Activated effector memory CD4-positive, alpha-beta T cell treated with anti-CD3 and anti-CD28 coated beads, Interleukin-2, amount 50 U/mL, for 16 hours (primary cell): ENCODE measurements around the gene CFAP100.

Source experiments
- DNase-seq: peaks from one replicate; pipeline ENCODE4 v3.0.0-alpha.2; 2020

CFAP100 gene

GRCh38 chr3:126394179-126394976, at the start of gene CFAP100:
Gene CFAP100 (plus strand): TSS chr3:126394909. CDS start chr3:126396001, 1,092 bp downstream.
- peak; percentile 31 for DNase-seq

- no peak for DNase-seq
These were observed 49.5 kb upstream of the CFAP100 start for GRCh38 chr3:126345231-126345630.

GRCh38 chr3:126345641-126346460, 48.9 kb upstream of the CFAP100 start:
- DNase-seq: peak; percentile 59

GRCh38 chr3:126346466-126346865, 48.2 kb upstream of the CFAP100 start:
- DNase-seq: no peak

GRCh38 chr3:126347543-126348161, 47.1 kb upstream of the CFAP100 start:
- peak; percentile 37 for DNase-seq

GRCh38 chr3:126348308-126348920, 46.3 kb upstream of the CFAP100 start:
- DNase-seq: peak; percentile 31

- DNase-seq: peak; percentile 56
These were observed 45.6 kb upstream of the CFAP100 start for GRCh38 chr3:126349071-126349470.

- peak; percentile 50 for DNase-seq
These were observed 44.9 kb upstream of the CFAP100 start for GRCh38 chr3:126349611-126350501.

GRCh38 chr3:126350502-126351085, 44.1 kb upstream of the CFAP100 start:
- peak; percentile 41 for DNase-seq

GRCh38 chr3:126351086-126351770, 43.5 kb upstream of the CFAP100 start:
- DNase-seq: peak; percentile 49

GRCh38 chr3:126351771-126352475, 42.8 kb upstream of the CFAP100 start:
- peak; percentile 61 for DNase-seq

- DNase-seq: peak; percentile 39
These were observed 41.9 kb upstream of the CFAP100 start for GRCh38 chr3:126352476-126353454.

- peak; percentile 57 for DNase-seq
These were observed 40.9 kb upstream of the CFAP100 start for GRCh38 chr3:126353694-126354321.

- no peak for DNase-seq
These were observed 39.9 kb upstream of the CFAP100 start for GRCh38 chr3:126354776-126355175.

GRCh38 chr3:126355251-126355650, 39.5 kb upstream of the CFAP100 start:
- DNase-seq: no peak

GRCh38 chr3:126355777-126356372, 38.8 kb upstream of the CFAP100 start:
- DNase-seq: no peak

GRCh38 chr3:126356373-126357264, 38.1 kb upstream of the CFAP100 start:
- no peak for DNase-seq
